Right ventricle myocardium superior (tissue), 1 donor: ENCODE data around the gene SUN2. TPM values are rescaled to one million over a fixed set of nuclear protein-coding genes. Genes with fewer than 3 reads are reported as not detected.

Source experiments
- ATAC-seq: fragments of 200-7000 bp; cut with Tn5 transposase; one replicate; pipeline ENCODE4 v1.9.1; 2020; ENCODE audit warnings: mild to moderate bottlenecking; ENCODE audit not compliant: poor library complexity
- DNase-seq: peaks from one replicate; pipeline ENCODE4 v3.0.0-alpha.2; 2020
- intact Hi-C: fragments of 100-400 bp; cut with DNase I; formaldehyde crosslinking; loops from one replicate; pipeline ENCODE4 v1.11.2; 2022
- total RNA-seq: library from RNA; stranded (reverse); fragmentation: NEBNext Ultra II Directional; extraction: Animal tissue kit (Norgen Biotek cat#: 25700); gene quantifications from one replicate; pipeline ENCODE4 v1.2.1, GENCODE V29; 2021
- donor health status: DM: no; HTN: yes; CAD: no; lungs with severe emphysema.

SUN2 gene
- total RNA-seq, 1 donor from 2014 or later, result 117 TPM

DNA sequence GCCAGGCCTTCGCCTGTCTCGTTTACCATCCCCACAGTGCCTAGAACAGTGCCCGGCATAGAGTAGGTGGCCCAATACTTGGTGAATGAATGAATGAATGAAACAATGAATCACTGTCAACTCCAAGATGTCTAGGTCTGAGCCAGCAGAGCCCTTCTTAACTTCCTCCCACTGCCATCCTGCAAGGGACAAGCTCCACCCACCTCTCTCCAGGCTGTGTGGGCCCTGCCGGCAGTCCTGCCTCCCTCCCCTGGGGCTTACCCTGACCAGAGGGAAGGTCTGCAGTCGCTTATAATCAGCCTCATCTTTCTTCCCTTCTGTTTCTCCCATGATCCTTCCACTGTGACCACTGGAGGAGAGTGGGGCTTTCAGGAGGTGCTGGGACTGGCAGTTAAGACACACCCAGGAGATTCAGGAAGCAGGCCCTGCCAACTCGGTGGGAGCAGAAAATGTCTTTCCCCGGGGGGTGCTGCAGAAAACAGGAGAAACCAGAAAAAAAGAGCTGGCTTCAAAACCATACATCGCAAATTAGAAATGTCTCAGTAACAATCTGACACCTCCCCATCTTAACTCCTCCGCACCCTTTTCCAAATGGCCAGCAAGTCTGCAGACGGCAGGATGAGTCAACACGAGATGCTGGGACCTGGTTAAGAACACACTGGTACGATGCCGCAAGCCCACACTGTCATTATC is 26.8 kb upstream of the SUN2 start:
- no peak for ATAC-seq
- intact Hi-C loops, result no loop called here
- no peak for DNase-seq

DNA sequence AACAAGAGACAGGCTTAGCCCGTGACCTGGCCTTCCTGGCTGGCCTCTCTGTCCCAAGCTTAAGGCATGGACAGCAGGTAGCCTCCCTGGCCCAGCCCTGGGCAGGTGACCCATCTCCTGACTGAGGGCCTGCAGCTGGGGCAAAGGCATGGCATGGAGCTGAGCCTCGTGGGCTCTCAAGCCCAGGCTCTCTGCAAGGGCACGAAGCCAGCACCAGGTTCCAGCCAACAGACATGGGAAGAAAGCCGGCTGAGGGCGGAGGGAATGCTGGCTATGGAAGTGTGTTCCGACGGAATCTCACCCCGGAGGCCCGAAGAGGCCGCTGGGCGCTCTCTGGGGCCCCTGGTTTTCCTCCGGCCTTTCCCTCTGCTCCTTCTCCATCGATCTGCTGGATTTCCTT is 25.2 kb upstream of the SUN2 start:
- peak; percentile 83 for DNase-seq
- peak; percentile 78 for ATAC-seq

GRCh38 chr22:38777087-38777671 is 21.4 kb upstream of the SUN2 start:
- no peak for DNase-seq
- no peak for ATAC-seq
- intact Hi-C loops, result loop anchor here (10.0 kb wide), 1 partner anchor 228 kb away; no protein-coding TSS in a partner anchor

More for the DNA sequence above, 25.2 kb upstream of the SUN2 start:
- intact Hi-C loops, result no loop called here

DNA sequence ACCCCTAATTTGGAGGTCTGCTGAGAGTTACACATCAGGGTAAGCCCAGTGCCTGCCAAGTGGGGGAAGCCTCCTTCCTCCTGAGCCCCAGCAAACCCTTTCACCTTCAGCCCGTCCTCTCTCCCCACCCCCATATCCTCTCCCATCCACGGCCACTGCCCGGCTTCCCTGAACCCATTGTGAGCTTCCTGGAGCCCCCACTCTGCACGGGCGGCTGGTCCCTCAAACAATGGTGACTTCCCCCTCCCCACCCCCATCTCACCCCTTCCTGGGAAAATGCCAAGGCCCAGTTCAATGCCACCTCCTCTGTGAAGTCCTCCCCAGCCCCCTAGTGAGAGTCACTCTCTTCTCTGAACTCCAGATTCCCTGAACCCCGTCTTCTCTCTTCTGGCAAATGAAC is 20.3 kb upstream of the SUN2 start:
- ATAC-seq (no peak), DNase-seq (no peak)
- intact Hi-C loops, result loop anchor here (10.0 kb wide), 1 partner anchor 229 kb away; no protein-coding TSS in a partner anchor

DNA sequence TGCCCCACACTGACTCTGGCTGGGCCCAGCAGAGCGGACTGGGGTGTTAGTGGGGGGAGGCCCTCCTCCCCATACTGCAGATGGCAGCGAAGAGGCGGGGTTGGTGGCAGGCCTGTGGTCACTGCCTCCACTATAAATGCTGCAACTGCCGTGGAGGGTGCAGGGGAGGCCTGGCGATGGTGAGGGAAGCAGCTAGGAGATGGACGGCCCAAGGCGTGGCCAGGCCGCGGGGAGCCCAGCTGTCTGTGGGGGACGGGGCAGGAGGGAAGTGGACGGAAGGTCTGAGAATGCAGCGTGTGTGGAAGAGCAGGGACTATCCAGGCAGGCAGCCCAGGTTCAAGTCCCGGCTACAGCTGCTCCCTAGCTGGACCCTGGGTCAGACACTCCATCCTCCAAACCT is 19.9 kb upstream of the SUN2 start:
- ATAC-seq (no peak), DNase-seq (no peak)
- intact Hi-C loops, result loop anchor here (10.0 kb wide), 1 partner anchor 229 kb away; no protein-coding TSS in a partner anchor

DNA sequence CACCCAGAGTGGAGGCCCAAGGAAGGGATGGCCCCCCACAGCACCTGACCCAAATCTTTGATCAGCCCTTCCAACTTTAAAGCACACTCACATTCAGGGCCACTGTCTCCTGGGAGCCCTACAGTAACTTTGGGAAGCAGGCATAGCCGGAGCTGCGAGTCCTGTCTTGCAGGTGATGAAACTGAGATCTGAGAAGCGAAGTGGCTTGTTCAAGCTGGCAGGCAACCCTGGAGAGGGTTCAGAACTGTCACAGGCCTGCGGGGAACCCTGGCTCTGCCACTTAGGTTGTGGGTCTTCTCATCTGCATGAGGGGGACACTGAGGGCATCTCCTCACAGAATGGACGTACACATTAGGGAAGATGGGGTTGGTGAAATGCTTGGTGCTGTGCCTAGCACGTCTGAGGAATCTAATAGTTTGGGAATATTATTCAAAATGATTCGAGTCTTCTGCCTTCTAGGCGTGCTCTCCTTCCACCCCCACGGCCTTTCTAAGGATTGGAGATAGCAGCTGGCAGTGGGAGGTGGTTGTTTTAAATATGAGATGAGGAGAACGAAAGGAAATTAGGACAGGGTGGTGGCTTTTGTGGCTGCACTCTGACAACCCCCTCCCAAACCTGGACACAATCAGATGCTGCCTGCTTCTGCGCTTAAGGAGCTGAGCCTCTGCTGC is 18.8 kb upstream of the SUN2 start:
- DNase-seq (no peak), ATAC-seq (no peak)
- intact Hi-C loops, result loop anchor here (10.0 kb wide), 1 partner anchor 230 kb away; no protein-coding TSS in a partner anchor

GRCh38 chr22:38773363-38773946 is 17.7 kb upstream of the SUN2 start:
- intact Hi-C loops, result loop anchor here (10.0 kb wide), 1 partner anchor 231 kb away; no protein-coding TSS in a partner anchor
- ATAC-seq (no peak), DNase-seq (no peak)

GRCh38 chr22:38772623-38772873 is 16.8 kb upstream of the SUN2 start:
- DNase-seq (no peak), ATAC-seq (no peak)
- intact Hi-C loops, result loop anchor here (10.0 kb wide), 1 partner anchor 232 kb away; no protein-coding TSS in a partner anchor

DNA sequence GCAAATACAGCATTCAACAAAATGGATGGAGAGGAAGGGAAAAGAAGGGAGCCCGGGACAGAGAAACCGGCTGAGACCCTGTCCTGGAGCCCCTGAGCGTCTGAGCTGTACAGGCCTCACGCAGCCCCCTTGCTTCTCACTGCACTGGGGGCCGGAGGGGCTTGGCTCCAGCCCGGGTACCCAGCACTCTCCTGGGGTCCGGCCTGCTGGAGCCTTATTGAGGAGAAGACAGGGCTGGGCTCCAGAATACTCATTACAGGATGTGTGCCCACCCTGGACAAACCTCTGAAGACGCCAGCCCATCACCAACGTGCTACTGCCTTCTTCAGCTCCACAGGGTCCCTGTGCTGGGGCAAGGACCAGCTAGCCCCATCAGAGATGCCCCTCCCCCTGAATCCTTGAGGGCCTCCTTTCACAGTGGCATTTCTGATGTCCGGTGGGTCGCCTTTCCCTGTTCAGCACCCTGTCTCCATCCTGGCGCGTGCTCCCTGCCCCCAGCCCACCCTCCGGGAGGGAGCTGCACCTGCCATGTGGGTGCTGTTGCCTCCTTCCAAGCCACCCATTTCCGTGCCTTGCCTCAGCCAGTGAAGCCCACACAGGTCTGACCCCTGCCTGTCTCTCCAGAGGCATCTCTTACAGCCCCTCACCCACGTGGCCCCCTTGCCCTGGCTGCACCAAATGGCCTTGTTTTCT is 14.6 kb upstream of the SUN2 start:
- ATAC-seq (no peak), DNase-seq (no peak)
- intact Hi-C loops, result loop anchor here (10.0 kb wide), 1 partner anchor 234 kb away; no protein-coding TSS in a partner anchor

DNA sequence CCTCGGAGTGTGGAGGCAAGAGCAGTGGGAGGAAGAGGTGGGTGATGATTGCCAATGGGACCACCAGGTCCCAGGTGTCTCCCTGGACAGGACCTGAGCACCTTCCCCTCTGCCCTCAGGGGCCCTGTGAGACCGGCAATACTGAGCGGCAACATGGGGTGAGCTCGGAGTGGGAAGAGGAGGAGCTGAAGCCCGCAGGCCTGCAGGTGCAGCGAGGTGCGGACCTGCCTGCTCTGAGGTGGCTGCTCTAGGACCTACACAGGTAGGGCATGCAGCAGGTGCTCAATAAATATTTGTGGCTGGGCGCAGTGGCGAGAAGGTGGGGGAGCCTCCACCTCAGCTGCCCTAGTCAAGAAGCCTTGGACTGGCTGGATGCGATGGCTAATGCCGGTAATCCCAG is 12.2 kb upstream of the SUN2 start:
- DNase-seq, result no peak
- intact Hi-C loops, result loop anchor here (5.0 to 10.0 kb wide), 2 partner anchors 79 to 357 kb away; no protein-coding TSS in a partner anchor
- ATAC-seq, result no peak

GRCh38 chr22:38767313-38767712 is 11.5 kb upstream of the SUN2 start:
- DNase-seq, result no peak
- no peak for ATAC-seq
- intact Hi-C loops, result loop anchor here (5.0 to 10.0 kb wide), 2 partner anchors 80 to 357 kb away; no protein-coding TSS in a partner anchor

DNA sequence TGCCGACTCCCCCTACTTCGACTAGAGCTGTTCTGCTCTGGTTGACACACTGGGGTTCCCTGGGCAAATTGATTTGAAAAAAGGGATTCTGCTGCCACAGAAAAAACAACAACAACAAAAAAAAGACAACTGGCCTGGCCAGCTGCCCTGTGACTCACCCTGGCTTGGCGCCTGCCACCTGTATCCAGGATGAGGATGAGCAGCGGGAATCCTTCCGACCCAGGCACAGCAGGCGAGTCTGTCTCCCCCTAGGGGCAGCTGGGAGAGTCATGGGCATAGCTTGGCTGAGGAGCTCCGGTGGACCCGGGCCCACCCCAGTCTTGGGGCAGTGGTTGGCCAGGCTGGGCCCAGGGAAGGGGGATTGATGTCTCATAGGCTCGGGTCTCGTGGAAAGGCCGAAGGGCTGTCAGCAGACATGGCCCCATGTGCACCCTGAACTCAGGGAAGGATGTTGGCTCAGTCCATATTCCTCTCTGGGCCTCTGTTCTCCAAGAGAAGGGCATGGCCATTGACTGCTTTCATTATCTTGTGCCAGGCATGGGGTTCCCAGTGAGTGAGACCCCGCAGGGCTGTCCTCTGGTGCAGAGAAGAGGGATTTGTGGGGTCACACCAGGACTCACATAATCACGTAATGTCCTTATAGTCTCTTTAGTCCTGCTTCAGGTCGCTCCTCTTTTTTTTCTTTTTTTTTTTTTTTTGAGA is 10.4 kb upstream of the SUN2 start:
- peak; percentile 49 for ATAC-seq
- intact Hi-C loops, result loop anchor here (5.0 to 10.0 kb wide), 2 partner anchors 81 to 359 kb away; no protein-coding TSS in a partner anchor
- peak; percentile 63 for DNase-seq

DNA sequence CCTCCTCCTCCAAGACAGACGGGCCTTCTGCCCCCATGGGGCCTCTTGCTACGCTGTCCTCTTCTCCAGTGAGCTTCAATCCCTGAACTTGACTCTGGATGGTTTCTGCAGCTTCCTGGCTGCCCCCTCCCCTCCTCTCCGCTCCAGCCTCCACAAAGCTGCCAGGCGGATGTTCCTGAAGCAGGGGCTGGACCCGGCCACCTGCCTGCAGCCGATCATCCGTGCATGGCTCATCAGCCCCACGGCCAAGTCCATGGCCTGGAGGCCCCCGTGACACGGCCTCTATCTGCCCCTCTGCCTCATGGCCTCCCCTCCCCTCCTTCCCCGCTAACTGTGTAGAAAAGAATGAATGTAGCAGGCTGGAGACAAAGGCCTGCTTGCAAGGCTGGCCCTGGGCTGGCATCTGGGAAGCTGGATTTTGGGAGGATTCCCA is 6.8 kb upstream of the SUN2 start:
- intact Hi-C loops, result loop anchor here (10.0 kb wide), 1 partner anchor 362 kb away; no protein-coding TSS in a partner anchor
- ATAC-seq (no peak), DNase-seq (no peak)

DNA sequence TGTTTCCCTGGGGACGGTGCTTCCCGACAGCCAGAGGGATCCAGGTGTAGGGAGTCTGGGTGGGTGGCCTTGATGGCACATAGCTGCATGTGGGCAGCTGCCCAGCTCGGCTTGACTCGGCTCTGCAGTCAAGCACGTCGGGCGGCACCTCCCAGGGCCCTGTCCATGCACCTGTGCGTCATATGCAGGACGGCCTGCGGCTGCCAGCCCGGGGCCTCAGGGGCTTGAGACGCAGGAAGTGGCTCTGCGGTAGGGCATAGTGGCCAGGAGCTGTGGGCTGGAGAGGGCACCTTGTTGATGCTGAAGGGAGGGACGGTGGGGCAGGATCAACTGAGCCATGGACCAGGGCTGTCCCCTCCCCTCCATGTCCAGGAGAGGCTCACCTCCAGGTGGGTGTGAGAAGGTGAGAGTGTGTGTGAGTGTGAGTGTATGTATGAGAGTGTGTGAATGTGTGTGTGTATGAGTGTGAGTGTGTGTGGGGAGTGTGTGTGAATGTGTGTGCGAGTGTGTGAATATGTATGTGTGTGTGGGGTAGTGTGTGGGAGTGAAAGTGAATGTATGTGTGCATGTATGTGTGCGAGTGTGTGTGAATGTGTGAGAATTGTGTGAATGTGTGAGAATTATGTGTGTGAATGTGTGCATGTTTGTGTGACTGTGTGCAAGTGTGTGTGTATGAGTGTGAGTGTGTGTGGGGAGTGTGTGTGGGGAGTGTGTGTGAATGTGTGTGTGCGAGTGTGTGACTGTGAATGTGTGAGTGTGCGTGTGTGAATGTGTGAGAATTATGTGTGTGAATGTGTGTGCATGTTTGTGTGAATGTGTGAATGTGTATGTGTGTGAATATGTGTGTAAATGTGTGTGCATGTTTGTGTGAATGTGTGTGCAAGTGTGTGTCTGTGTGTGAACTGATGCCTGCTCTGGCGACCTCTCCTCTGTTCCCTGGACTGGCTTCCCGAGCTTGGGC is 5.7 kb upstream of the SUN2 start:
- DNase-seq (no peak), ATAC-seq (no peak)
- intact Hi-C loops, result loop anchor here (10.0 kb wide), 1 partner anchor 363 kb away; no protein-coding TSS in a partner anchor

- intact Hi-C loops, result loop anchor here (10.0 kb wide), 1 partner anchor 364 kb away; no protein-coding TSS in a partner anchor
- ATAC-seq (no peak), DNase-seq (no peak)
Observed at GRCh38 chr22:38760477-38761201, 4.8 kb upstream of the SUN2 start.

DNA sequence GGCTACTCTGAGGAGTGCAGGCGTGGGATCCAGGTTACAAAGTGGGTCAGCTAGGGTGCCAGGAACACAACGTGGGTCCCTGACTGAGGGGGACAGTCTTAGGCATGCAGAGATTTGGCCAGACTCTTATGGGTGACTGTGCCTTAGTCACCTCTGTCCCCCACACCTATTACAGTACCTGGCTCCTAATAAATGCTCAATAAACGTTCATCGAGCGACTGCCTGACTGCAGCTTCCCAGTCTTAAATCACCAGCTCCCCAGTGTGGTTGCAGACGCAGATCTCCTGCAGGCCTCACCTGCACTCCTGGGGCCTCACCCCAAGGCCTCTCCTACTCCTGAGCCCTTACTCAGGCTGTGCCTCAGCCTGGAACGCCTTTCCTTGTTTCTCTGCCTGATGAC is 3.2 kb upstream of the SUN2 start:
- DNase-seq, result no peak
- intact Hi-C loops, result no loop called here
- no peak for ATAC-seq
